Stimulated activated CD4-positive, alpha-beta T cell treated with anti-CD3 and anti-CD28 coated beads, Interleukin-1b, Interleukin-23, amount 100 ng/mL, for 48 hours (primary cell): ENCODE results near the gene PPP1R14B.

Experiments used
- DNase-seq: peaks from one replicate; pipeline ENCODE4 v3.0.0-alpha.2; 2020

PPP1R14B gene

GRCh38 chr11:64245401-64245796 is 1.3 kb downstream of the PPP1R14B start:
- DNase-seq, result no peak

- DNase-seq, result no peak
These were observed 1.8 kb downstream of the PPP1R14B start for GRCh38 chr11:64244966-64245365.

- no peak for DNase-seq
These were observed 2.6 kb downstream of the PPP1R14B start for GRCh38 chr11:64244107-64244506.

- no peak for DNase-seq
These were observed 3.4 kb downstream of the PPP1R14B start for GRCh38 chr11:64243236-64243854.

- no peak for DNase-seq
These were observed 5.0 kb downstream of the PPP1R14B start for GRCh38 chr11:64241491-64242374.

- DNase-seq, result peak; percentile 100
These were observed 5.6 kb downstream of the PPP1R14B start for GRCh38 chr11:64241241-64241490.

- DNase-seq, result peak; percentile 97
These were observed 6.1 kb downstream of the PPP1R14B start, which contains the start of gene FKBP2 for GRCh38 chr11:64240435-64241240. Gene FKBP2 (plus strand): TSS chr11:64241095. CDS start chr11:64242388, 1,293 bp downstream.

GRCh38 chr11:64239662-64240434 is 6.9 kb downstream of the PPP1R14B start:
- DNase-seq, result no peak

GRCh38 chr11:64238999-64239398 is 7.7 kb downstream of the PPP1R14B start:
- DNase-seq, result no peak

- DNase-seq, result no peak
These were observed 8.7 kb downstream of the PPP1R14B start for GRCh38 chr11:64238076-64238475.

GRCh38 chr11:64237484-64237951 is 9.2 kb downstream of the PPP1R14B start:
- no peak for DNase-seq

GRCh38 chr11:64235437-64236161 is 11.1 kb downstream of the PPP1R14B start:
- no peak for DNase-seq

GRCh38 chr11:64234647-64235379 is 11.9 kb downstream of the PPP1R14B start:
- DNase-seq, result no peak

- DNase-seq, result peak; percentile 56
These were observed 12.7 kb downstream of the PPP1R14B start, which contains the start of gene VEGFB for GRCh38 chr11:64233913-64234586. Gene VEGFB (plus strand): TSS chr11:64234584. CDS start chr11:64234834, 250 bp downstream.

GRCh38 chr11:64232967-64233315 is 13.8 kb downstream of the PPP1R14B start:
- no peak for DNase-seq

- DNase-seq, result no peak
These were observed 14.4 kb downstream of the PPP1R14B start for GRCh38 chr11:64232182-64232966.

GRCh38 chr11:64231546-64231945 is 15.2 kb downstream of the PPP1R14B start:
- no peak for DNase-seq

GRCh38 chr11:64230985-64231365 is 15.8 kb downstream of the PPP1R14B start:
- DNase-seq, result no peak

GRCh38 chr11:64230171-64230984 is 16.4 kb downstream of the PPP1R14B start, which contains the start of gene DNAJC4:
Gene DNAJC4 (plus strand): TSS chr11:64230548. CDS start chr11:64230855, 307 bp downstream.
- DNase-seq, result peak; percentile 85
